ENCODE results near the gene KCNC4.

KCNC4 gene

DNA sequence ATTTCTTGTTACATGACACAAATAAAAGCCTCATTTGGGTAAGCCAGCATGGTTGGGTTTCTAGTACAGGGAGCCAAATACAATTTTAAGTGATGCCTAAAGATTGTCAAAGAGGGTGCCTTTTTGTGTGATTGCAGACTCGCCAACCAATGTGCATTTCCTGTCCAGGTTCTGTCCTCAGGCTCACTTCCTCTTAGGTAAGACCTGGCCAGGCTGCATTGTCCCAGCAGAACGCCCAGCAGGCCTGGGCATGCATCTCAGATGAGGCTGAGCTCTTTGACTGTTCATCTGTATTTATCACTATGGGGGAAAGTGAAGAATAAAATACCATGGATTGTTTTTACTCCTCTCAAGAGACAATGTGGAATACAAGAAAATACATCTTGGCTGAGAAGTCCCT is 49.7 kb downstream of the KCNC4 start:
- no peak for DNase-seq

All from GDM1 (cell line).